Measurements from ENCODE around the gene NCKAP5. TPM values are rescaled to one million over a fixed set of nuclear protein-coding genes. Genes with fewer than 3 reads are reported as not detected.

The NCKAP5 gene
- total RNA-seq, 1 experiment from 2014 or later: not detected

DNA sequence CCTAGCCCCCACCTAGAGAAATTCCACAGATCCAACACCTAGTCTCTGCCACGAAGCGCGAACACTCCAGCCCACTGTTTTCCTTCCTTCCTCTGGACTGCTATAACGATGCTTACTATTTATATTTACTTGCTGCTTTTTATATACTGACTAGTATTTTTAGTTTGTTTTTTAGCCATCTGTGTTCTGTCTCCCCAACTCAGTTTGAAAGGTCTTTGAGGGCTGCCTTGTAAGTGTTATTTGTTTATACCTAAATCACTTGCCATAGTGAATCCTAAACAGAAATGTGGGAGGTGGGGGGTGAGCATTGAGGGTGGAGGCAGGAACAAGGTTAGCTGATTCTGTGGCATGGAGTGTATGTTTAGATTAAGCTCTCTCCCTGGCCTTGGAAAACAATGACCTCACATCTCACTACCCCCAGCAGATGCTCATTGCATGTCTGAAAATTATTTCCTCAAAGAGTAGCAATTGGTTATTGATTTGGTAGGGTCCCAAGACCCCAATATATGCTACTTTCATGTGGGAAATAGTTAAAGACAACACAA lies 1.1 kb upstream of the NCKAP5 start:
- no peak for TF ChIP-seq EZH2 (IDR thresholded peaks at IDR 0.05; ENCODE audit: low read depth)
- TF ChIP-seq, protein P1, sequence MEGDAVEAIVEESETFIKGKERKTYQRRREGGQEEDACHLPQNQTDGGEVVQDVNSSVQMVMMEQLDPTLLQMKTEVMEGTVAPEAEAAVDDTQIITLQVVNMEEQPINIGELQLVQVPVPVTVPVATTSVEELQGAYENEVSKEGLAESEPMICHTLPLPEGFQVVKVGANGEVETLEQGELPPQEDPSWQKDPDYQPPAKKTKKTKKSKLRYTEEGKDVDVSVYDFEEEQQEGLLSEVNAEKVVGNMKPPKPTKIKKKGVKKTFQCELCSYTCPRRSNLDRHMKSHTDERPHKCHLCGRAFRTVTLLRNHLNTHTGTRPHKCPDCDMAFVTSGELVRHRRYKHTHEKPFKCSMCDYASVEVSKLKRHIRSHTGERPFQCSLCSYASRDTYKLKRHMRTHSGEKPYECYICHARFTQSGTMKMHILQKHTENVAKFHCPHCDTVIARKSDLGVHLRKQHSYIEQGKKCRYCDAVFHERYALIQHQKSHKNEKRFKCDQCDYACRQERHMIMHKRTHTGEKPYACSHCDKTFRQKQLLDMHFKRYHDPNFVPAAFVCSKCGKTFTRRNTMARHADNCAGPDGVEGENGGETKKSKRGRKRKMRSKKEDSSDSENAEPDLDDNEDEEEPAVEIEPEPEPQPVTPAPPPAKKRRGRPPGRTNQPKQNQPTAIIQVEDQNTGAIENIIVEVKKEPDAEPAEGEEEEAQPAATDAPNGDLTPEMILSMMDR (conservative IDR thresholded peaks at IDR 0.05): no peak
- H4K20me1 ChIP-seq (ENCODE audit: insufficient read depth): no peaks in the 10 kb centered on the region
- DNase-seq: no peak
- POLR2A ChIA-PET (ENCODE audit: unreplicated experiment): no interaction called here
- H3K36me3 ChIP-seq (ENCODE audit: low read depth): no peaks in the 10 kb centered on the region
- no peaks in the 10 kb centered on the region for H3K4me1 ChIP-seq (replicated peaks; ENCODE audit: insufficient read depth)
- intact Hi-C loops (cut with micrococcal nuclease; ENCODE audit: unreplicated experiment): no loop called here
- no peaks in the 10 kb centered on the region for H3K79me2 ChIP-seq (ENCODE audit: low read depth)
- BruUV-seq (replicated peaks): no TSS peak
- no peak overlapping the region for H2AFZ ChIP-seq
- no peak overlapping the region for H3K4me2 ChIP-seq
- H3K4me3 ChIP-seq: no peak overlapping the region
- no peaks in the 10 kb centered on the region for H3F3A ChIP-seq (ENCODE audit: insufficient read depth, low read depth)
- no peaks in the 10 kb centered on the region; the same call in 1 of the 2 replicates for H3K9me3 ChIP-seq (ENCODE audit: insufficient read depth, low read depth)
- H3K27me3 ChIP-seq (ENCODE audit: insufficient read depth, low read depth): peaks cover 50% of the 10 kb centered on the region
- CTCF ChIA-PET: no interaction called here
- H3K27ac ChIP-seq: no peak overlapping the region
- H3K9me2 ChIP-seq (ENCODE audit: insufficient read depth): no peaks in the 10 kb centered on the region

DNA sequence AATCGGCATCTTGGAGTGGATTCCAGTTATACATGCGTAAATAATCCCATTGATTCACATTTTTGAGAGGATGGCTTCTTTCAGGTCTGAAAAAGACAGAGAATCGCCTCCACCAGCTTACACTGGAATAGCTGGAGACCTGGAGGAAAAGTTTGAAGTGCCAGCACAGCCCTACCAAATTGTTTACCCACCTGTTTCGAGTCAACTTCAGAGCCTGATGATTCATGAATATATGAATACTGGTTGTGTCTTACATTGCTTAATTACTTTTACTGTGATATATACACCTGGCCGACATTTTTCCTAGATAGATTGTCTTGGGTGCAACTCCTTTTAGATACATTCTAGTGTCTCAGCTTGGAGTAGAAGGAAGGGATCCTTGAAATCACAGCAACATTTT lies 335 bp upstream of the NCKAP5 start:
- CTCF ChIA-PET: no interaction called here
- H3F3A ChIP-seq (ENCODE audit: insufficient read depth, low read depth): no peaks in the 10 kb centered on the region
- H3K27ac ChIP-seq: no peak overlapping the region
- H3K27me3 ChIP-seq (ENCODE audit: insufficient read depth, low read depth): peaks cover 50% of the 10 kb centered on the region
- TF ChIP-seq, protein P1 (conservative IDR thresholded peaks at IDR 0.05): no peak
- no peak for TF ChIP-seq EZH2 (IDR thresholded peaks at IDR 0.05; ENCODE audit: low read depth)
- no peak overlapping the region for H3K4me2 ChIP-seq
- H2AFZ ChIP-seq: no peak overlapping the region
- DNase-seq: no peak
- intact Hi-C loops (cut with micrococcal nuclease; ENCODE audit: unreplicated experiment): no loop called here
- H4K20me1 ChIP-seq (ENCODE audit: insufficient read depth): no peaks in the 10 kb centered on the region
- no peaks in the 10 kb centered on the region for H3K79me2 ChIP-seq (ENCODE audit: low read depth)
- H3K9me2 ChIP-seq (ENCODE audit: insufficient read depth): no peaks in the 10 kb centered on the region
- POLR2A ChIA-PET (ENCODE audit: unreplicated experiment): no interaction called here
- no peak overlapping the region for H3K4me3 ChIP-seq
- H3K9me3 ChIP-seq (ENCODE audit: insufficient read depth, low read depth): no peaks in the 10 kb centered on the region; the same call in 1 of the 2 replicates
- H3K36me3 ChIP-seq (ENCODE audit: low read depth): no peaks in the 10 kb centered on the region
- BruUV-seq (replicated peaks): no TSS peak
- no peaks in the 10 kb centered on the region for H3K4me1 ChIP-seq (replicated peaks; ENCODE audit: insufficient read depth)

DNA sequence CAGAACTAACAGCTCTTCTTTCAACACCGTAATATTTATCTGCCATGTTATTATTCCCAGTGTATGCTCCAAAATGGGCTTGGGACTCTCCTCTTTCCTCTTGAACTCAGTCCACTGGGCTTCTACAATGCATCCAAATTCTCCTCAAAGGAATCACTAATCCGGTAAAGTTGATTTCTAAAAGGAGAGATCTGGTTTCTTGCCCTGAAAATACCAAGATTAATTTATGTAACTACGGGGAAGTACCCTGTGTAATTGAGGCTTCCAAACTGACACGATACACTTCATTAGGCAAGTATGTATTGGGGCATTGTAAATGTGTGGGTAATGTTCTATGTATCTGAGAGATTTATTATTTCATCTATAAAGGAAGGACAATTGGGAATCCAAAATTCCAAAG lies 5.7 kb downstream of the NCKAP5 start:
- Histone ChIP-seq H2AFZ (no peak overlapping the region), H3K27ac (no peak overlapping the region), H3K4me3 (no peak overlapping the region), H3F3A (ENCODE audit: insufficient read depth, low read depth) (no peaks in the 10 kb centered on the region), H3K4me2 (no peak overlapping the region), H3K9me2 (ENCODE audit: insufficient read depth) (no peaks in the 10 kb centered on the region), H4K20me1 (ENCODE audit: insufficient read depth) (no peaks in the 10 kb centered on the region), H3K36me3 (ENCODE audit: low read depth) (no peaks in the 10 kb centered on the region), H3K27me3 (ENCODE audit: insufficient read depth, low read depth) (peaks cover 9% of the 10 kb centered on the region), H3K4me1 (replicated peaks; ENCODE audit: insufficient read depth) (no peaks in the 10 kb centered on the region), H3K79me2 (ENCODE audit: low read depth) (no peaks in the 10 kb centered on the region), H3K9me3 (ENCODE audit: insufficient read depth, low read depth) (no peaks in the 10 kb centered on the region)
- BruUV-seq (replicated peaks): no TSS peak
- TF ChIP-seq EZH2 (IDR thresholded peaks at IDR 0.05; ENCODE audit: low read depth): no peak
- TF ChIP-seq, protein P1 (conservative IDR thresholded peaks at IDR 0.05): no peak
- ChIA-PET POLR2A (ENCODE audit: unreplicated experiment) (no interaction called here), CTCF (no interaction called here)
- DNase-seq: no peak
- intact Hi-C loops (cut with micrococcal nuclease; ENCODE audit: unreplicated experiment): no loop called here
